Measurements from ENCODE around the gene CELF2. TPM values are rescaled to one million over a fixed set of nuclear protein-coding genes. Genes with fewer than 3 reads are reported as not detected.

CELF2 gene
- total RNA-seq, 1 donor from 2014 or later: 33.8 TPM

DNA sequence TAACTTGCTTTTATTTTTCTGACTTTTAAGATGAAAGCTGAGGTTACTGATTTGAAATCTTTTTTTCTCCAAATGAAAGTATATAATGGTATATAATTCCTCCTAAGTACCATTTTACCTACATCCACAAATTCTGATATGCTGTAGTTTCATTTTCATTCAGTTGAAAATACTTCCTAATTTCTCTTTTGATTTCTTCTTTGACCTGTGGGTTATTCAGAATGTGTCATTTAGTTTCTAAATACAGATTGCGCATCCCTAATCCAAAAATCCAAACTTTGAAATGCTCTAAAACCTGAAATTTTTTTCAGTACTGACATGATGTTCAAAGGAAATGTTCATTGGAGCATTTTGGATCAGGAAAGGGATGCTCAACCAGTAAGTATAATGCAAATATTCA lies 168.7 kb downstream of the CELF2 start:
- Mint-ChIP-seq H3K9me3 (ENCODE audit: unreplicated experiment) (peaks cover 33% of the 10 kb centered on the region), H3K4me1 (ENCODE audit: unreplicated experiment) (peaks cover 6% of the 10 kb centered on the region), H3K27ac (ENCODE audit: unreplicated experiment) (no peak overlapping the region), H3K36me3 (ENCODE audit: unreplicated experiment) (peaks cover 5% of the 10 kb centered on the region), H3K27me3 (ENCODE audit: unreplicated experiment) (no peaks in the 10 kb centered on the region), H3K4me3 (ENCODE audit: unreplicated experiment) (no peak overlapping the region)
- TF ChIP-seq, protein P1, sequence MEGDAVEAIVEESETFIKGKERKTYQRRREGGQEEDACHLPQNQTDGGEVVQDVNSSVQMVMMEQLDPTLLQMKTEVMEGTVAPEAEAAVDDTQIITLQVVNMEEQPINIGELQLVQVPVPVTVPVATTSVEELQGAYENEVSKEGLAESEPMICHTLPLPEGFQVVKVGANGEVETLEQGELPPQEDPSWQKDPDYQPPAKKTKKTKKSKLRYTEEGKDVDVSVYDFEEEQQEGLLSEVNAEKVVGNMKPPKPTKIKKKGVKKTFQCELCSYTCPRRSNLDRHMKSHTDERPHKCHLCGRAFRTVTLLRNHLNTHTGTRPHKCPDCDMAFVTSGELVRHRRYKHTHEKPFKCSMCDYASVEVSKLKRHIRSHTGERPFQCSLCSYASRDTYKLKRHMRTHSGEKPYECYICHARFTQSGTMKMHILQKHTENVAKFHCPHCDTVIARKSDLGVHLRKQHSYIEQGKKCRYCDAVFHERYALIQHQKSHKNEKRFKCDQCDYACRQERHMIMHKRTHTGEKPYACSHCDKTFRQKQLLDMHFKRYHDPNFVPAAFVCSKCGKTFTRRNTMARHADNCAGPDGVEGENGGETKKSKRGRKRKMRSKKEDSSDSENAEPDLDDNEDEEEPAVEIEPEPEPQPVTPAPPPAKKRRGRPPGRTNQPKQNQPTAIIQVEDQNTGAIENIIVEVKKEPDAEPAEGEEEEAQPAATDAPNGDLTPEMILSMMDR (IDR thresholded peaks at IDR 0.05): no peak
- no peak for DNase-seq (ENCODE audit: extremely low spot score, unreplicated experiment)

DNA sequence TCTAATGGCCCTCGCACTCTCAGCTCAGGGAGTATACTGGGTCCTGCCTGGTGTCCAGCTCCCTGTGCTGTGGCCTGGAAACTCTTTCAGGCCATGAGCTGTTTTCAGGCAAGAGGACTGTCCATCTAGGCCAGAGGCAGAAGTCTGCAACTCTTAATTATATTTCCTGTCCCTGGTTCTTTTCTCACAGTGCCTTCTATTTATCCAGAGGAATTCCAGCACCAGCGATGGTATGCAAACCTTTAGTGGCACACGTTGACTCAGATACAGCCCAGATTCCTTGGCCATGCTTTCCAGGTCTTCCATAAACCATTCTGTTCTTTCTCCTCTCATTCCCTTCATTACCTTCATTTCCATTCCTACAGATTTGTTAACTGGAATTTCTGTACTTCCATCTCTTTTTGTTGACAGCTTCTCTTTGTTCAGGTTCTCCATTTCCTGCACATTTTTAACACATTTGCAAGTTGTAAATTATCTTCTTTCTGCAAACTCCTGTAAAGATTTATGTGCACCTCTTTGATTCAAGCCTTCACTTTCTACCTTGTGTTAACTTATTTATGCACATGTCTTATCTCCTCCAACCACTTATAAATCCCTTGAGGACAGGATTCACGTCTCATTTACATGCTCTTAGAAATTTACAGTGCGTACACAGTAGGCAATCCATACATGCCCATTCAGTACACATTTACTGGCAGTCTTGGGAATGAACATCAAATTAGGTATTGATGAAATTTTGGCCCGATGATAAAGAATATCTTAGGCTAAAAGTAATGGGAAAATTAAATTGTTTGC lies 172.1 kb downstream of the CELF2 start:
- Mint-ChIP-seq H3K9me3 (ENCODE audit: unreplicated experiment) (peaks cover 26% of the 10 kb centered on the region), H3K4me1 (ENCODE audit: unreplicated experiment) (peaks cover 6% of the 10 kb centered on the region), H3K27ac (ENCODE audit: unreplicated experiment) (no peak overlapping the region), H3K36me3 (ENCODE audit: unreplicated experiment) (peaks cover 16% of the 10 kb centered on the region), H3K27me3 (ENCODE audit: unreplicated experiment) (no peaks in the 10 kb centered on the region), H3K4me3 (ENCODE audit: unreplicated experiment) (no peak overlapping the region)
- no peak for DNase-seq (ENCODE audit: extremely low spot score, unreplicated experiment)
- TF ChIP-seq, protein P1 (IDR thresholded peaks at IDR 0.05): no peak

DNA sequence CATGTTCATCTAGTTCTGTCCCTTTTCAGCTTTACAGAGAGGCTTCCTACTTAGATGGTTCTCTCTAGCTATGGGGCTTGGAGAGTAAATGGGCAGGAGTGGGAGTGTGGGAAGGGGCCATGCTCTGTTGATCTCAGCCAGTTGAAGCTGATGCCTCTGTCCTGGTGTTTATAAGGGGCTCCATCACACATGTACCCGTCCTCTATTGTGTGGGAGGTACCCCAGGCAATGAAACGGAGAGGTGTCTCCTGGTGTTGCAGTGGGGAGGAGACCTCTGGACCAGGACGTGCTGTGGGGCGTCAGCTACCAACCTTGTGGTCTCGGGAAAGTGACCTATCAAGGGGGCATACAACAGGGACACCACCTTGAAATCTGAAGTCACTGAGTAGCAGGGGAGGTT lies 173.5 kb downstream of the CELF2 start:
- peaks cover 13% of the 10 kb centered on the region for H3K9me3 Mint-ChIP-seq (ENCODE audit: unreplicated experiment)
- no peak for DNase-seq (ENCODE audit: extremely low spot score, unreplicated experiment)
- H3K4me1 Mint-ChIP-seq (ENCODE audit: unreplicated experiment): peaks cover 6% of the 10 kb centered on the region
- peaks cover 10% of the 10 kb centered on the region for H3K36me3 Mint-ChIP-seq (ENCODE audit: unreplicated experiment)
- no peak overlapping the region for H3K27ac Mint-ChIP-seq (ENCODE audit: unreplicated experiment)
- no peak overlapping the region for H3K4me3 Mint-ChIP-seq (ENCODE audit: unreplicated experiment)
- no peaks in the 10 kb centered on the region for H3K27me3 Mint-ChIP-seq (ENCODE audit: unreplicated experiment)
- TF ChIP-seq, protein P1 (IDR thresholded peaks at IDR 0.05): no peak

DNA sequence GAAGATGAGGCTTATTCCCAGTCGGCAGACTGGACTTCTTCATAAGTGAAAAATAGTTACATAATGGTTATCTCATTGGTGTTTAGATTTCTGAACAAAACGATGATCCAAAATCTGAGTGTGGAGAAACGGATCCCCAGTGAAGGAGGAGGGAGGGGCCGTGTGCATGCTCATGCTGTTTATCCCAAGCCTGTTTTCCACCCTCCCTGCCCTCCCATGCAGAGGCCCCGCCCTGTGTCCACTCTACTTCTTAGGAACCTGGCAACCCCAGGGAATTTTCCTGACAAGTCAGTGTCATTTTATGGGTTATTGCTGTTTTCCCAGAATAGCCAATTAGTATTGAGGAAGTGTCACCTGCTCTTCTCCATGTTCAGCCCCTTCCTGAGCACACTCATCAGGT lies 174.0 kb downstream of the CELF2 start:
- no peak for DNase-seq (ENCODE audit: extremely low spot score, unreplicated experiment)
- H3K36me3 Mint-ChIP-seq (ENCODE audit: unreplicated experiment): peaks cover 10% of the 10 kb centered on the region
- H3K9me3 Mint-ChIP-seq (ENCODE audit: unreplicated experiment): peaks cover 8% of the 10 kb centered on the region
- TF ChIP-seq, protein P1 (IDR thresholded peaks at IDR 0.05): no peak
- H3K27ac Mint-ChIP-seq (ENCODE audit: unreplicated experiment): no peak overlapping the region
- no peaks in the 10 kb centered on the region for H3K27me3 Mint-ChIP-seq (ENCODE audit: unreplicated experiment)
- H3K4me1 Mint-ChIP-seq (ENCODE audit: unreplicated experiment): peaks cover 6% of the 10 kb centered on the region
- H3K4me3 Mint-ChIP-seq (ENCODE audit: unreplicated experiment): no peak overlapping the region

DNA sequence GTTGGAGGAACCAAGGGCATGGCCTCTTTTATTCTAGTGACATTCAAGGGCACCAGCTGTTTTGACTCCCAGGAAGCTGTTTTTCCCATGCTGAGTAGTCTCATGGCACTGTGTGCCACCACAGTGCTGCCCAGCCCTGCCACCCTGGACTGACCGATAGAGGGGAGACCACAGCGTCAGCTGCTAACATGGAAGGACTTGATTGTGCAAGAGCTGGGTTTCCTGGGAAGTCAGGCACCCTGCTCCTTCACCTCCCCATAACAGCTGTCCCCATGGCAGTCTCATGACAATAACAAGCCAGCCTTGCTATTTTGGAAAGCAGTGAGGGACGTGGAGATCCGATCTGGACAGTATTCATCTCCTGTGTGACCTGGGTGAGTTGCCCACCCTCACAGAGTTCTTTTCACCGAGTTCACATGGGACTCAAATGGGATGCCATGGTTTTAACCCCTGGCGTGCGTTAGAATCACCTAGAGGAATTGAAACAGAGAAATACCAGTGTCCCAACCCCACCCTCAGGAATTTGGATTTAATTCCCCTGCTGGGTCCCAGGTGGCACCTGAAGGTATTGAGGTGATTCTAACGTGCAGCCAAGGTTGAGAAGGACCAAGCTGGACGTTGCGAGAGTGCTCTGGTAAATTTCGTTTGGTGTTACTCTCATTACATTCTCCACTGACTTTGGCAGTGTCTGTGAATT lies 174.8 kb downstream of the CELF2 start:
- Mint-ChIP-seq H3K4me3 (ENCODE audit: unreplicated experiment) (no peak overlapping the region), H3K4me1 (ENCODE audit: unreplicated experiment) (peaks cover 6% of the 10 kb centered on the region), H3K27ac (ENCODE audit: unreplicated experiment) (no peak overlapping the region), H3K9me3 (ENCODE audit: unreplicated experiment) (peaks cover 6% of the 10 kb centered on the region), H3K27me3 (ENCODE audit: unreplicated experiment) (no peaks in the 10 kb centered on the region), H3K36me3 (ENCODE audit: unreplicated experiment) (peaks cover 10% of the 10 kb centered on the region)
- DNase-seq (ENCODE audit: extremely low spot score, unreplicated experiment): no peak
- TF ChIP-seq, protein P1 (IDR thresholded peaks at IDR 0.05): no peak

Measured in osteocyte (in vitro differentiated cells).